GM23248 (cell line): ENCODE measurements around the gene MYL7. TPM values are rescaled to one million over a fixed set of nuclear protein-coding genes. Genes with fewer than 3 reads are reported as not detected.

Experiments used
- DNase-seq: peaks from one replicate; pipeline ENCODE4 v3.0.0-alpha.2; 2015
- H2AFZ ChIP-seq: fragments of 200-600 bp; sonication (generic); 2 replicates; pipeline ENCODE4 v1.6.1; 2016; ENCODE audit warnings: antibody characterized with exemption
- H3F3A ChIP-seq: fragments of 200-600 bp; sonication (generic); 2 replicates; pipeline ENCODE4 v1.6.1; 2016; ENCODE audit warnings: mild to moderate bottlenecking, antibody characterized with exemption, mixed run types; ENCODE audit not compliant: insufficient read depth
- H3K27ac ChIP-seq: fragments of 200-600 bp; sonication (generic); 2 replicates; pipeline ENCODE4 v1.5.1; 2016; ENCODE audit warnings: mild to moderate bottlenecking
- H3K27me3 ChIP-seq: fragments of 200-600 bp; sonication (generic); replicated peaks from 2 replicates; pipeline ENCODE4 v1.6.1; 2016; ENCODE audit warnings: mild to moderate bottlenecking; ENCODE audit not compliant: insufficient read depth
- H3K36me3 ChIP-seq: fragments of 200-600 bp; sonication (generic); 2 replicates; pipeline ENCODE4 v1.6.1; 2016; ENCODE audit warnings: low read depth, mild to moderate bottlenecking
- H3K4me1 ChIP-seq: fragments of 200-600 bp; sonication (generic); 2 replicates; pipeline ENCODE4 v1.6.1; 2016; ENCODE audit warnings: mild to moderate bottlenecking; ENCODE audit not compliant: insufficient read depth
- H3K4me2 ChIP-seq: fragments of 200-600 bp; sonication (generic); one replicate; pipeline ENCODE4 v1.6.1; 2016; ENCODE audit warnings: mild to moderate bottlenecking; ENCODE audit not compliant: unreplicated experiment
- H3K4me3 ChIP-seq: fragments of 200-600 bp; sonication (generic); 2 replicates; pipeline ENCODE4 v1.5.1; 2016; ENCODE audit warnings: mild to moderate bottlenecking
- H3K79me2 ChIP-seq: fragments of 200-600 bp; sonication (generic); 2 replicates; pipeline ENCODE4 v1.6.1; 2016; ENCODE audit warnings: mild to moderate bottlenecking; ENCODE audit not compliant: insufficient read depth
- H3K9ac ChIP-seq: fragments of 200-600 bp; sonication (generic); 2 replicates; pipeline ENCODE4 v1.6.1; 2016; ENCODE audit warnings: mild to moderate bottlenecking
- H3K9me2 ChIP-seq: fragments of 200-600 bp; sonication (generic); 2 replicates; pipeline ENCODE4 v1.6.1; 2016; ENCODE audit warnings: mixed run types, mild to moderate bottlenecking, moderate library complexity; ENCODE audit not compliant: insufficient read depth
- H3K9me3 ChIP-seq: fragments of 200-600 bp; sonication (generic); one replicate; pipeline ENCODE4 v1.6.1; 2017; ENCODE audit warnings: low read depth
- H4K20me1 ChIP-seq: fragments of 200-600 bp; sonication (generic); 2 replicates; pipeline ENCODE4 v1.6.0; 2016; ENCODE audit not compliant: insufficient read depth
- EZH2 ChIP-seq: fragments of 200-600 bp; sonication (generic); IDR thresholded peaks from 2 replicates; pipeline ENCODE4 v1.6.1; 2018; ENCODE audit warnings: antibody characterized with exemption, mild to moderate bottlenecking; ENCODE audit not compliant: insufficient read depth, poor library complexity, severe bottlenecking
- EZH2phosphoT487 ChIP-seq: fragments of 200-600 bp; sonication (generic); IDR thresholded peaks from 2 replicates; pipeline ENCODE4 v1.6.1; 2018; ENCODE audit warnings: antibody characterized with exemption, moderate library complexity, mild to moderate bottlenecking, low read depth; ENCODE audit not compliant: insufficient read depth
- WGBS, 2 experiments: methylation state at CpG; one replicate each; pipeline ENCODE4 v1.1.6; 2015 to 2017; ENCODE audit warnings: low lambda C conversion rate in 2 of 2, low coverage in 1 of 2; ENCODE audit errors: missing lambda C conversion rate in 2 of 2; 5-methylcytosine and 5-hydroxymethylcytosine counted together
- in situ Hi-C: fragments of 300-500 bp; cut with MboI; formaldehyde crosslinking; loops from 2 replicates; pipeline ENCODE4 v1.15.0; 2020
- polyA plus RNA-seq: library from polyadenylated mRNA; unstranded; fragments of >200 nt; fragmentation: Nextera tagmentation; extraction: Ambion mirVana; gene quantifications from 2 replicates; pipeline ENCODE4 v1.2.1, GENCODE V29; 2016
- total RNA-seq: library from RNA; depleted of rRNA; stranded (reverse); fragments of >200 nt; shearing (Covaris generic); gene quantifications from 2 replicates; pipeline ENCODE4 v1.2.3, GENCODE V29; 2014

MYL7 gene
- total and polyA plus RNA-seq, 2 experiments from 2014 or later: not detected

DNA sequence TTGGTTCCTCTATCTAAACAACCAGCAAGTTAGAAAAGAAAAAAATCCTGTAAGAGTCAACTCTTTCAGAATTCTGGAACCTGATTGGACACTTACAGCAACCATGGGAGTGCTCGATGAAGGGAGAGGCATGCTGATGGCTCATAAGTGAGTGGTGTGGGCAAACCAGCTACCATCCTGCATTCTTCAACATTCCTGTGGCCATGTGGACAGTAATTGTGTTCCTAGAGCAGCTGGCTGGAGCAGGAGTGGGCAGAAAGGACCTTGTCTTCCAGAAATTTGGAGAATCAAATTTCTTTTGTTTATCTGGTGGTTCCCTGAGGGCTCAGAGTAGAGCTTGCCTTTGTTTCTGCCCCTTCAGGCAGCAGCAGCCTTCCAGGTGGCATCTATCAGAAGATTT, 22.5 kb upstream of the MYL7 start:
- peak overlapping the region; percentile 19 for H3K4me2 ChIP-seq
- no peaks in the 10 kb centered on the region for H3K79me2 ChIP-seq
- H3K27ac ChIP-seq: 0 out of 2 replicates have a peak overlapping the region, but pooled peaks have one; percentile 22
- DNase-seq: peak; percentile 96
- H3K9ac ChIP-seq: no peak overlapping the region
- no peaks in the 10 kb centered on the region for H3K9me2 ChIP-seq
- H3K9me3 ChIP-seq: no peaks in the 10 kb centered on the region
- TF ChIP-seq EZH2phosphoT487 (0 out of 2 replicates have a peak, but pooled peaks have one; percentile 59), EZH2 (no peak)
- no peak overlapping the region for H3K4me3 ChIP-seq
- H3K4me1 ChIP-seq: peaks cover 21% of the 10 kb centered on the region
- H3K36me3 ChIP-seq: no peaks in the 10 kb centered on the region
- no peaks in the 10 kb centered on the region for H4K20me1 ChIP-seq
- 0 to 5% methylated on average over 1 of the region's 1 CpG for WGBS, 2 experiments
- in situ Hi-C loops: no loop called here
- peaks cover 26% of the 10 kb centered on the region for H3F3A ChIP-seq
- peak overlapping the region; percentile 33; the same call in 1 of the 2 replicates for H2AFZ ChIP-seq
- no peaks in the 10 kb centered on the region for H3K27me3 ChIP-seq

- TF ChIP-seq EZH2phosphoT487 (no peak), EZH2 (no peak)
- Histone ChIP-seq H3K4me3 (no peak overlapping the region), H3K27ac (peak overlapping the region; percentile 22; the same call in 1 of the 2 replicates), H3K9me2 (no peaks in the 10 kb centered on the region), H2AFZ (peak overlapping the region; percentile 33; the same call in 1 of the 2 replicates), H4K20me1 (no peaks in the 10 kb centered on the region), H3K9me3 (no peaks in the 10 kb centered on the region), H3K4me2 (peak overlapping the region; percentile 19), H3K79me2 (no peaks in the 10 kb centered on the region), H3F3A (peaks cover 26% of the 10 kb centered on the region), H3K27me3 (no peaks in the 10 kb centered on the region), H3K36me3 (no peaks in the 10 kb centered on the region), H3K4me1 (peaks cover 21% of the 10 kb centered on the region), H3K9ac (no peak overlapping the region)
- peak; percentile 19 for DNase-seq
- WGBS, 2 experiments: 83 to 100% methylated on average over 1 of the region's 1 CpG
- in situ Hi-C loops: no loop called here
These were observed 21.8 kb upstream of the MYL7 start for GRCh38 chr7:44162785-44163395.

DNA sequence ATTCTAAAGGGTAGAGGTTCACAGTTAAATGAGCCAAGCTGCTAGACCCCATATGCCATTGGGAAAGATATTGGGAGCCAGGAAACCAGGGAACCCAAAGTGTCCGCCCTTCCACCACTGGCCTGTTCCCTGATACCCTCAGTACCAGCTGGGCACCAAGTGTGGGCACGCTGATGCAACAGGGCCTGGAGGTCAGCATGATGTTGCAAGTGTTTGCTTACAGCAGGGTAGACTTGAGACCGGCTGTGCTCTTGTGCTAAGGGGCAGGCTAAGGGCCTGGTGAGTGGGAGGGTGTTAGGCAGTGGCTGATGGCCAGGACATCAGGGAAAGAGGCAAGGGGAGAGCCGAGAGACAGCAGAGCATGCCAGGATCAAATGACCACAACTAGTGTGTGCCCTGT, 21.0 kb upstream of the MYL7 start:
- no peaks in the 10 kb centered on the region for H3K9me3 ChIP-seq
- H3K4me2 ChIP-seq: no peak overlapping the region
- no peak for TF ChIP-seq EZH2
- TF ChIP-seq EZH2phosphoT487: no peak
- peaks cover 21% of the 10 kb centered on the region for H3K4me1 ChIP-seq
- no peaks in the 10 kb centered on the region for H4K20me1 ChIP-seq
- no peak overlapping the region for H3K27ac ChIP-seq
- H3K79me2 ChIP-seq: no peaks in the 10 kb centered on the region
- no peak overlapping the region for H3K9ac ChIP-seq
- no peak for DNase-seq
- in situ Hi-C loops: no loop called here
- no peaks in the 10 kb centered on the region for H3K36me3 ChIP-seq
- no peak overlapping the region for H2AFZ ChIP-seq
- no peaks in the 10 kb centered on the region for H3K27me3 ChIP-seq
- H3K4me3 ChIP-seq: no peak overlapping the region
- 61 to 65% methylated on average over 4 of the region's 4 CpGs for WGBS, 2 experiments
- peaks cover 26% of the 10 kb centered on the region for H3F3A ChIP-seq
- H3K9me2 ChIP-seq: no peaks in the 10 kb centered on the region

- Histone ChIP-seq H3K9me2 (no peaks in the 10 kb centered on the region), H3F3A (peaks cover 26% of the 10 kb centered on the region), H3K27ac (no peak overlapping the region), H3K36me3 (no peaks in the 10 kb centered on the region), H3K27me3 (no peaks in the 10 kb centered on the region), H2AFZ (no peak overlapping the region), H3K4me3 (no peak overlapping the region), H3K79me2 (no peaks in the 10 kb centered on the region), H3K4me2 (no peak overlapping the region), H3K4me1 (peaks cover 21% of the 10 kb centered on the region), H3K9ac (no peak overlapping the region), H4K20me1 (no peaks in the 10 kb centered on the region), H3K9me3 (no peaks in the 10 kb centered on the region)
- DNase-seq: no peak
- TF ChIP-seq EZH2phosphoT487: no peak
- no peak for TF ChIP-seq EZH2
- in situ Hi-C loops: no loop called here
- WGBS, 2 experiments: 100% methylated on average over 2 of the region's 2 CpGs
These were observed 20.2 kb upstream of the MYL7 start for GRCh38 chr7:44161371-44161770.
